ENCODE measurements around the gene FANCL.
"Not testable (repeated sequence)": the region's sequence is repeated elsewhere in the genome, so short reads cannot be mapped to it uniquely, and the experiment has no call there.

The FANCL gene

DNA sequence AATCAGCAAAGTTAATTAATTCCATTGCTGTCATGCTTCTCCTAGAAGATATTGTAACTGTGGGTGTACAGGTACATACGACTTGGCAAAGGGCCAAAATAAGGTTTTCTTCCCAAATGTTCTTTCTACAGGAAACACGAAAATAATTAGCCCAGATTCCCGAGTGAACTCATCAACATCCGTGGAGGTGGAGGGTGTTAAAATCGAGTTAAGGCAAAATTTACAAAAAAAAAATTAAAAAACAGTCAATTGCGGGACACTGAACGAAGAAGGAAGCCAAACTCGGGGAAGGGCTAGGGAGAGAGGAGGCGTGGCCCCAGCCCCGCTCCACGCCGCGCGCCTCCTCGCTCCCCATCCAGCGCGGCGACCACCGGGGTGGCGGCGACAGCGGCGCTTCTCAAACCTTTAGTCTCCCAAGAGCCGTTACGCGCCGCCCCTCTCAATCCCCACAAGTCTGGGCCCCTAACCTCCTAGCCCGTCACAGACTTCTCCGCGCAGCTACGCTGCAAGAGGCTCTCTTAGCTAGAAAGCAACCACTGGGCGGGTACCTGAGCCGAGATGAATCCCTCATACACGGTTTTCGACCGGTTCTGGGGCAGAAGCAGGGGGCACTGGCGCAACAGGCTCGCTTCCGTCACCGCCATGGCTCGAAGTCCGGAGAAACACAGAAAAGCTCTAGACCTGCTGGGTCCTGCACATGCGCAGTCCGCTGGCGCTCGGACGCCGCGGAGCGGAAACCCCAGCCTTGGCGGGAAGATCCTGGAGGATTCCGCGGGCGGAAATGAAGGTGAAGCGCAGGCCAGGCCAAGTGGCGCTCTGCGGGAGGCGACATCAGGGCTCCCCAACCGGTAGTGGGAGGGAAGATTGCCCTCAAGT is at the start of gene FANCL:
TSS of gene FANCL (minus strand) at position 656 of the 876 bp plus-strand sequence. CDS start at position 644, 12 bp downstream.
- DNase-seq (ENCODE audit: low spot score) = peak; percentile 90

- DNase-seq (ENCODE audit: low spot score) = peak; percentile 74
These were observed 47.9 kb upstream of the FANCL start for GRCh38 chr2:58289029-58289428.

DNA sequence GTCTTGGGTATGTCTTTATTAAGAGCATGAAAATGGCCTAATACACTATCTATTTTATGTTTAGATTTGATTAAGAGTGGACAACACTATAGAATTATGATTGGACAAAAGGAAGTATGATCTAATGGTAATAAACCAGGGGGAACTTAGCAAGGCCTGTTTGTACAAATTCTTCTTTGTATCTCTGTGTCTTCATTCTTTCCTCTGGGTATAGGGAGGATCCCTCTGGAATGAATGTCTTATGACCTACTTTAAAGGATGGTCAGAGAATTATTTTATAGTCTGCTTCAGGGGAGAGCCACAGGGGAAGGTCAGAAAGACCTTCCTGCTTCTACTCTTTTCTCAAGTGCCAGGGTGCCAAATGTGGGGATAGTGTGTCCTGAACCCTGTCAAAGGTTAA is 42.8 kb upstream of the FANCL start:
- no peak for DNase-seq (ENCODE audit: low spot score)

DNA sequence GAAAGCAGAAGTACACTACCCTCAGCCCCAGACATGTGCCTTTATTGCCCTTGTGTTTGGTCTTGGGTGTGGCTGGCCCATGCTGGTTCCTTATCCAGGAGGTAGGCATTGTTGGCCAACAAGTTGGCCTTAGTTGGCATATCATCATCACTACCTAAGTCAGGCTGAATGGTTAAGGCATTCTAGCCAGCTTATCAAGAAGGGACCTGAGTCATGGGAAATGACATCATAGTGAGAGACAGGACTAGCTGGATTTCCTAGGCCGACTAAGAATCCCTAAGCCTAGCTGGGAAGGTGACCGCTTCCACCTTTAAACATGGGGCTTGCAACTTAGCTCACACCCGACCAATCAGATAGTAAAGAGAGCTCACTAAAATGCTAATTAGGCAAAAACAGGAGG is 34.0 kb upstream of the FANCL start:
- DNase-seq (ENCODE audit: low spot score) = peak; percentile 73

GRCh38 chr2:58271826-58272225 is 30.7 kb upstream of the FANCL start:
- no peak for DNase-seq (ENCODE audit: low spot score)

- no peak for DNase-seq (ENCODE audit: low spot score)
These were observed 27.6 kb upstream of the FANCL start for GRCh38 chr2:58268685-58269084.

DNA sequence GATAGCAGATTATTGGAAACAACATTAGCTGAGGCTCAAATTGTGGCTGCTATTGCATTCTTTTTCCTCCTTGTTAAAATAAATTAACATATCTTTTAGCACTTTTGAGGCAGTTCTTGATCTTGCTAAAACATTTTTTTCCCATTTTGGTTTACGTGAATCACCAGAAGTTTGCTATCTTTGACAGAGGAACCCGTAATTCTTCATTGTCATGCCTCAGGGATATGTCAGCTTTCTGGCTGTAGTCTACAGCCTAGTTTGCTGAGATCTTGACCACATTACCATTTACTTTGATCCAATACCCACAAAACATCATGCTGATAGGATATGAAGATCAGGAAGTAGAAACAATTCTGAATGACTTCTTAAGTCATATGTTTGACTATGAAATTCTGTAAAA is 25.1 kb upstream of the FANCL start:
- DNase-seq (ENCODE audit: low spot score) = no peak

- no peak for DNase-seq (ENCODE audit: low spot score)
These were observed 20.1 kb upstream of the FANCL start for GRCh38 chr2:58261209-58261608.

DNA sequence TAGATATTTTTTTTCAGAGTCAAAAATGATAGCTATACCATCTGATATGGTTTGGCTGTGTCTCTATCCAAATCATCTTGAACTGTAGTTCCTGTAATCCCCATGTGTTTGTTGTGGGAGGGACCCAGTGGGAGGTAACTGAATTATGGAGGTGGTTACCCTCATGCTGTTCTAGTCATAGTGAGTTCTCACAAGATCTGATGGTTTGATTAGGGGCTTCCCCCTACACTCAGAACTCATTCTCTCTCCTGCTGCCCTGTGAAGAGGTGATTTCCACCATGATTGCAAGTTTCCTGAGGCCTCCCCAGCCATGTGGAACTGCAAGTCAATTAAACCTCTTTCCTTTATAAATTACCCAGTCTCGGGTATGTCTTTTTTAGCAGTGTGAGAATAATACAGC is 17.3 kb upstream of the FANCL start:
- not testable (repeated sequence) for DNase-seq (ENCODE audit: low spot score)

- DNase-seq (ENCODE audit: low spot score) = not testable (repeated sequence)
These were observed 10.4 kb upstream of the FANCL start for GRCh38 chr2:58251331-58252201.

GRCh38 chr2:58241546-58241864 is 380 bp upstream of the FANCL start:
- DNase-seq (ENCODE audit: low spot score) = no peak

DNA sequence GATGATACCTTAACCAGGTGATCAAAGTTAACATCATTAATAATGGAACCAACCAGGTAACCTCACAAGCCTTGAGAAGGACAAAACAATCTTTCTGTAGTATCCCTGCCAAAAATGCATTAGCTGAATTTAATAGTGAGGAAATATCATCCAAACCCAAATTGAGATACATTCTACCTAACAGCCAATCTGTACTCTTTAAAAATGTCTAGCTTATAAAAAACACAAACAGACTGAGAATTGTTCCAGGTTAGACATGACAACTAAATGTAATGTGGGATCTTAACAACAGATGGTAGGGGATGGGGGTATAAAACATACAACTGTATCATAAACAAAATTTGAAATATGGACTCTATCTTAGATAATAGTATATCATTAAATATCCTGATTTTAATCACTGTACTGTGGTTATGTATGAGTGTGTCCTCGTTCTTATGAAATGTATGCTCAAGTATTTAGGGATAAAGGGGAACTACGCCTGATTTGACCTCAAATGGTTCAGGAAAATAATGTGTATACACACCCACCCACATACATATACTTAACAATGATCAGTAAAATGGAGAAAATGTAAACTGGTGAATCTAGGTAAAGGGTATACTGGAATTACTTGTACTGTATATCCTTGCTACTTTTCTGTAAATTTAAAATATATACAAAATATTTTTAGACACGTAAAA is 1.7 kb downstream of the FANCL start:
- peak; percentile 30 for DNase-seq (ENCODE audit: low spot score)

GRCh38 chr2:58237741-58238140 is 3.4 kb downstream of the FANCL start:
- peak; percentile 41 for DNase-seq (ENCODE audit: low spot score)

DNA sequence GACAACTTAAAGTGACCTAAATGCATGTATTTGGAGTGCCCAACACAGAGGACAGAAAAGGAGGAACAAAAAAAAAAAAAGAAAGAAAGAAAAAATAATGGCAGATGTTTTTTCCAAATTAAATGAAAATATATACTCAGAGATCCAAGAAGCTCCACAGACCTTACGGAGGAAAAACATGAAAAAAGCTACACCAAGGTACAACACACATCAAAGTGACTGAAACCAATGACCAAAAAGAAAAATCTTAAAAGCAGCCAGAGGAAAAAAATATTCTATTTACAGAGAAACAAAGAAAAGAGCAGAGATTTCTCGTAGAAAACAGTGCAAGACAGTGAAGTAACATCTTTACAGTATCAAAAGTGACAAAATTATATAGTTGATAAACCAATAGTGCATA is 5.1 kb downstream of the FANCL start:
- DNase-seq (ENCODE audit: low spot score) = no peak

- DNase-seq (ENCODE audit: low spot score) = no peak
These were observed 6.0 kb downstream of the FANCL start for GRCh38 chr2:58235170-58235569.

DNA sequence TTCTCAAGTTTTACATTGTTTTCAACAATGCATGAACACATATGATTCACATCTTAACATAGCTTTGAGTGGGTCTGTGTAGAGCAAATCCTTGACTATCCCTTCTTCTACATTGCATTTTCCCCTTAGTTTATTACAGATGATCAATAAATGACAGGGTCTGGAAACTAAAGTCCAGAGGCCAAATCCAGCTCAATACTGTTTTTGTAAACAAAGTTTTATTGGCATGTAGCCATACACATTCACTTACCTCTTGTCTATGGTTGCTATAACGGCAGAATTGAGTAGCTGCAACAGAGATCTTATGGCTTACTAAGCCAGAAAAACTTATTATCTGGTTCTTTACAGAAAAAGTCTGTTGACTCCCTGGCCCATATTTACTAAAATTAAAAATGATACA is 12.8 kb downstream of the FANCL start:
- no peak for DNase-seq (ENCODE audit: low spot score)

DNA sequence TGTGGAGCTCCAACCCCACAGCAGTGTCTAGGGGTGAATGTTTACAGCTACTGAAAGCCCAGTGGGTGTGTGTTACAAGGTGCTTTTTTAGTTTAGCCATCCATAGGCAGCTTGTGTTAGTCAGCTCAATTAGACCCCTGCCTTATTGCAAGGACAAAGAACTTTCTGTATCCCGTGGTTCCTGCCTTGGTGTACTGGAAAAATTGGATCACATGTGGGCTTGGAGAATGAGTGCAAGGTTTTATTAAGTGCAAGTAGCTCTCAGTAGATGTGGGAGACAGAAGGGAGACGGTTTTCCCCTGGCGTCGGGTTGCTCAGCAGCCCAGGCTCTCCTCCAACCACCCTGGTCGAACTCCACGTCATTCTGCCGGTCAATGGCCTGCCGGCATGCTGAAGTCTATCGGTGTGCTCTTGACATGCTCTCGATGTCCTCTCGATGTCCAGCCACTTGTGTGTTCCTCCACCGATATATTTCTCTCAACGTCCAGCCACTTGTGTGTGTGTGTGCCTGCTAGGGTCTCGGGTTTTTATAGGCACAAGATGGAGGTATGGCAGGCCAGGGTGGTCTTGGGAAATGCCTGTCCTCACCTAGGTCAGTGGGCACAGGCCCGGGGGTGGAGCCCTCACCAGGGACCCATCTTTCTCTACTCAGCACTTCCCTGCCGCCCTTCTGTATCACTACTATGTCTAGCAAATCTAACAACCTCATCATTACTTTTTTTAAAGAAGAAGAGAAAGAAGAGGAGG is 13.8 kb downstream of the FANCL start:
- no peak for DNase-seq (ENCODE audit: low spot score)

DNA sequence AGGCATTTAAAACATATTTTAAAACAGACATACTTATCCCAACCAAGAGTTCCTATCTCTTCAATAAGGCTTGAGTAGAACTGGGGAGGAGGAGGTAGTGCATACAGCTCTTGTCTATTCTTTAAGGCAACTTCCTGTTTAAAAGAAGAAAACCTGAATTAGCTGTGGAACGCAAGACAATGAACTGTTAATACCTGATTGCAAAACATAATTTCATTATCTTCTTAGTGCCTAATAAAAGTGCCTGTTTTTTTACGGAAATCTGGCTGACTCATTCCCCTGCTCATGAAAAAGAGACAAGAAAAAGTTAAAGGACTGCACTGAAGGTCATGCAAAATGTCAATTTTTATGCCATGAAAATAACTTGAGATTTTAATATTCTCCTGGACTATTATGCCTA is 19.2 kb downstream of the FANCL start:
- no peak for DNase-seq (ENCODE audit: low spot score)

DNA sequence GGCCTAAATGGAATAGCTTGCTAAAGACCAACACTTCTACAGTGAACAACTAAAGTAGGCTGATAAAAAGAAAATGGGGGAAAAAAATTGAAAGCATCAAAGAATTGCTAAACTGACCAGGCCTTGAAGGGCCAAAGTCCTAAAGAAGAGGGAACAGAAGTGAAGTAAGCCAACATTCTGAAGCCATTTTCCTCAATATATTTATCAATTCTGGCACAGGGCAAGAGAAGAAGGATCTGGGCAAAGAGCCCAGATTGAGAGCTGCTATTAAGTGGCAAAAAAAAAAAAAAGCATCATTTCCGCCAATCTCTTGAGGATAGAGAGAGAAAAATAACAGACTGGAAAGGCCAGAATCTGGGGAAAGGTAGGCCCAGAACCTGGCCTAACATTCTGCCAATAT is 25.7 kb downstream of the FANCL start:
- DNase-seq (ENCODE audit: low spot score) = no peak

DNA sequence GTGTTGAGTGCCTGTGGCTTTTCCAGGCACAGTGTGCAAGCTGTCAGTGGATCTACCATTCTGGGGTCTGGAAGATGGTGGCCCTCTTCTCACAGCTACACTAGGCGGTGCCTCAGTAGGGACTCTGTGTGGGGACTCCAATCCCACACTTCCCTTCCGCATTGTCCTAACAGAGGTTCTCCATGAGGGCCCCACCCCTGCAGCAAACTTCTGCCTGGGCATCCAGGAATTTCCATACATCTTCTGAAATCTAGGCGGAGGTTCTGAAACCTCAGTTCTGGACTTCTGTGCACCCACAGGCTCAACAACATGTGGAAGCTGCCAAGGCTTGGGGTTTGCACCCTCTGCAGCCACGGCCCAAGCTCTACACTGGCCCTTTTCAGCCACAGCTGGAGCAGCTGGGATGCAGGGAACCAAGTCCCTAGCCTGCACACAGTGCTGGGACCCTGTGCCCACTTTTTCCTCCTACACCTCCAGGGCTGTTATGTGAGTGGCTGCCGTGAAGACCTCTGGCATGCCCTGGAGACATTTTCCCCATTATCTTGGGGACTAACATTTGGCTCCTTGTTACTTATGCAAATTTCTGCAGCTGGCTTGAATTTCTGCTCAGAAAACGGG is 30.1 kb downstream of the FANCL start:
- not testable (repeated sequence) for DNase-seq (ENCODE audit: low spot score)

- no peak for DNase-seq (ENCODE audit: low spot score)
These were observed 33.9 kb downstream of the FANCL start for GRCh38 chr2:58207189-58207588.
